ENCODE results near the gene CISD2. TPM values are rescaled to one million over a fixed set of nuclear protein-coding genes. Genes with fewer than 3 reads are reported as not detected.

Gene CISD2
- total and polyA plus RNA-seq, 2 donors from 2014 or later: 25.6 to 46.3 TPM

GRCh38 chr4:102847687-102848086 lies 21.1 kb upstream of the CISD2 start:
- no peak overlapping the region for H3K27ac ChIP-seq (ENCODE audit: low read depth in 2 of 2, low read length in 2 of 2)
- H3K27me3 ChIP-seq (ENCODE audit: control insufficient read depth, insufficient read depth, low read length): no peaks in the 10 kb centered on the region
- no peak overlapping the region for H3K9ac ChIP-seq (ENCODE audit: low read length in 3 of 3)
- intact Hi-C loops (cut with DNase I): no loop called here
- no peak overlapping the region for H3K4me3 ChIP-seq (ENCODE audit: low read length in 3 of 3)
- DNase-seq (no peak), FAIRE-seq (no peak)
- no peaks in the 10 kb centered on the region for H3K4me1 ChIP-seq (ENCODE audit: control insufficient read depth in 2 of 3, insufficient read depth in 2 of 3, low read depth in 1 of 3, low read length in 3 of 3)
- no peaks in the 10 kb centered on the region for H3K36me3 ChIP-seq (ENCODE audit: control insufficient read depth in 2 of 3, insufficient read depth in 3 of 3, low read length in 3 of 3)
- no peaks in the 10 kb centered on the region for H3K9me3 ChIP-seq (ENCODE audit: control insufficient read depth in 2 of 3, insufficient read depth in 1 of 3, low read length in 3 of 3)
- TF ChIP-seq CTCF (IDR thresholded peaks at IDR 0.05; ENCODE audit: borderline replicate concordance, extremely low read depth, insufficient read depth): no peak

- H3K27ac ChIP-seq (ENCODE audit: low read depth in 2 of 2, low read length in 2 of 2): no peak overlapping the region
- no peak for TF ChIP-seq CTCF (IDR thresholded peaks at IDR 0.05; ENCODE audit: borderline replicate concordance, extremely low read depth, insufficient read depth)
- no peaks in the 10 kb centered on the region for H3K4me1 ChIP-seq (ENCODE audit: control insufficient read depth in 2 of 3, insufficient read depth in 2 of 3, low read depth in 1 of 3, low read length in 3 of 3)
- intact Hi-C loops (cut with DNase I): no loop called here
- no peaks in the 10 kb centered on the region for H3K36me3 ChIP-seq (ENCODE audit: control insufficient read depth in 2 of 3, insufficient read depth in 3 of 3, low read length in 3 of 3)
- FAIRE-seq (no peak), DNase-seq (no peak)
- no peak overlapping the region for H3K4me3 ChIP-seq (ENCODE audit: low read length in 3 of 3)
- no peak overlapping the region for H3K9ac ChIP-seq (ENCODE audit: low read length in 3 of 3)
- H3K27me3 ChIP-seq (ENCODE audit: control insufficient read depth, insufficient read depth, low read length): no peaks in the 10 kb centered on the region
- no peaks in the 10 kb centered on the region for H3K9me3 ChIP-seq (ENCODE audit: control insufficient read depth in 2 of 3, insufficient read depth in 1 of 3, low read length in 3 of 3)
These were observed 19.1 kb upstream of the CISD2 start for GRCh38 chr4:102849579-102850104.

- Histone ChIP-seq H3K4me1 (ENCODE audit: control insufficient read depth in 2 of 3, insufficient read depth in 2 of 3, low read depth in 1 of 3, low read length in 3 of 3) (no peaks in the 10 kb centered on the region), H3K36me3 (ENCODE audit: control insufficient read depth in 2 of 3, insufficient read depth in 3 of 3, low read length in 3 of 3) (no peaks in the 10 kb centered on the region), H3K9me3 (ENCODE audit: control insufficient read depth in 2 of 3, insufficient read depth in 1 of 3, low read length in 3 of 3) (no peaks in the 10 kb centered on the region), H3K9ac (ENCODE audit: low read length in 3 of 3) (no peak overlapping the region), H3K27me3 (ENCODE audit: control insufficient read depth, insufficient read depth, low read length) (no peaks in the 10 kb centered on the region), H3K4me3 (ENCODE audit: low read length in 3 of 3) (no peak overlapping the region), H3K27ac (ENCODE audit: low read depth in 2 of 2, low read length in 2 of 2) (no peak overlapping the region)
- DNase-seq (no peak), FAIRE-seq (no peak)
- intact Hi-C loops (cut with DNase I): no loop called here
- TF ChIP-seq CTCF (IDR thresholded peaks at IDR 0.05; ENCODE audit: borderline replicate concordance, extremely low read depth, insufficient read depth): no peak
These were observed 18.4 kb upstream of the CISD2 start for GRCh38 chr4:102850370-102850769.
